ENCODE results near the gene ADAMTS6.

The ADAMTS6 gene

GRCh38 chr5:65102976-65103711, 378.6 kb downstream of the ADAMTS6 start:
- DNase-seq: peak; percentile 76

GRCh38 chr5:65102371-65102975, 379.2 kb downstream of the ADAMTS6 start:
- DNase-seq: peak; percentile 21

- DNase-seq: no peak
These were observed 380.1 kb downstream of the ADAMTS6 start for GRCh38 chr5:65101632-65102100.

GRCh38 chr5:65100911-65101631, 380.6 kb downstream of the ADAMTS6 start:
- peak; percentile 82 for DNase-seq

All from femur (tissue), 1 donor.